Limb (tissue), 2 donors: ENCODE results near the gene CCDC124.
A peak's percentile ranks its signal among the peaks of the same experiment; 100 is the strongest.
"Not testable (repeated sequence)": the region's sequence is repeated elsewhere in the genome, so short reads cannot be mapped to it uniquely, and the experiment has no call there.

Experiments used
- DNase-seq, 2 donors: peaks; one replicate each; pipeline ENCODE4 v3.0.0-alpha.2; 2016; ENCODE audit errors: extremely low spot score in 2 of 2

CCDC124 gene, protein sequence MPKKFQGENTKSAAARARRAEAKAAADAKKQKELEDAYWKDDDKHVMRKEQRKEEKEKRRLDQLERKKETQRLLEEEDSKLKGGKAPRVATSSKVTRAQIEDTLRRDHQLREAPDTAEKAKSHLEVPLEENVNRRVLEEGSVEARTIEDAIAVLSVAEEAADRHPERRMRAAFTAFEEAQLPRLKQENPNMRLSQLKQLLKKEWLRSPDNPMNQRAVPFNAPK

DNA sequence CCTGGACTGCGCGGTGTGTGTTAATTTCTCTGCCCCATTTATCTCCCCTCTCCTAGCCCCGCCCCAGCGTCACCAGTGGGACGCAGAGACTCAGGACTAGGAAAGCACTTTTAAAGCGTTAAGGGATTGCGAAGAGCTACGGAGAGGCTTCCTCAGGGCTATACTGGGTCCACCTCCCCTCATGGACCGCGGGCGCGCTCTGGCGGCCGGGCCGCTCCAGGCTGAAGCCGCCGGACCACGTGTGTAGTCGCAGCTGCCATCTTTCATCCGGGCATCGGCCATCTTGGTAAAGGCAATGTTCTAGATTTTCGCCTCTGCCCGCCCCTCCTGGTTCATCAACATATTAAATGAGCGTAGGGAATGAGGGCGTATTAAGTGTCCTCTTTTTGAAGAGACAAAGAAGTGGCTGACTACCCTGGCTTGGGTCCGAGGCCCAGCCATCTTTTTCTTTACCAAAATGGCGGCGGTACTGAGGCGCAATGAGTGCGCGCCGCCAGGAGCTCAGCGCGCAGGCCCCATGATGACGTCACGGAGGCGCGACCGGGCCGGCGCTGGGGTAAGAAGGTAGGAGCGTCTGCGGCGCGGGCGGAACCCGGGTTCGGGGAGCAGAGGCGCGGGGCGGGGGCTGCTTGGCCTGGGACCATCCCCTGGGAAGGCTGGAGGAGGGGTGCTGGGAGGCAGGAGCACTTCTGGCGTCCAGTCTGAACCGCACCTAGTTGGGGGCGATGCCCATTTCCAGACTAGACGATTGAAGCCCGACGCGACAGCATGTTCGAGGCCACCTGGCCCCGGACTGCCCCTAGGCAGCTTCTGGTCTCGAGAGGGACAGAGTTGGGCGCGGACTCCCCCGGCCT is at the start of gene CCDC124:
TSS of gene CCDC124 (plus strand) at position 531 of the 854 bp plus-strand sequence. CDS start 3,406 bp downstream, outside the sequence.
- DNase-seq = peak; percentile 91 to 93

DNA sequence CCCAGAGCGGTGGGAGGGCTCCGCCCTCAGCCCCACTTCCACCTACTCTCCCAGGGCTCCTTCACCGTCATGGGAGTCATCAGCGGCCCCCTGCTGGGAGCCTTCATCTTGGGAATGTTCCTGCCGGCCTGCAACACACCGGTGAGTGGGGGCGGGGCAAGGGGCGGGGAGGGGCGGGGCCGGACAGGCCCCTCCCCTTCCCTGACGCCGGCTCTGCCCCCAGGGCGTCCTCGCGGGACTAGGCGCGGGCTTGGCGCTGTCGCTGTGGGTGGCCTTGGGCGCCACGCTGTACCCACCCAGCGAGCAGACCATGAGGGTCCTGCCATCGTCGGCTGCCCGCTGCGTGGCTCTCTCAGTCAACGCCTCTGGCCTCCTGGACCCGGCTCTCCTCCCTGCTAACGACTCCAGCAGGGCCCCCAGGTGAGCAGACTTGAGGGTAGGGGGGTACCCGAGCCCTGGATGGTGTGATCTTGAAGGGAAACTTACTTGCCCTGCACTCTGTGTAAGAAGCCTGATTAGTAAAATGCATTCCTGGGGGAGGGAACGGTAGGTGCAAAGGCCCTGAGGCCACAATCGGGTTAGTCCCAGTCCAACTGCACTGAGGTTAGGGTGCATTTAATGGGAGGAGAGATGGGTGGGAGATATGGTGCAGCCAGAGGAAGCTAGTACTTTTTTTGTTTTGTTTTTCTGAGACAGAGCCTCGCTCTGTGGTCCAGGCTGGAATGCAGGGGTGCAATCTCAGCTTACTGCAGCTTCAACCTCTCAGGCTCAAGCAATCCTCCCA is 49.0 kb upstream of the CCDC124 start:
- no peak for DNase-seq

DNA sequence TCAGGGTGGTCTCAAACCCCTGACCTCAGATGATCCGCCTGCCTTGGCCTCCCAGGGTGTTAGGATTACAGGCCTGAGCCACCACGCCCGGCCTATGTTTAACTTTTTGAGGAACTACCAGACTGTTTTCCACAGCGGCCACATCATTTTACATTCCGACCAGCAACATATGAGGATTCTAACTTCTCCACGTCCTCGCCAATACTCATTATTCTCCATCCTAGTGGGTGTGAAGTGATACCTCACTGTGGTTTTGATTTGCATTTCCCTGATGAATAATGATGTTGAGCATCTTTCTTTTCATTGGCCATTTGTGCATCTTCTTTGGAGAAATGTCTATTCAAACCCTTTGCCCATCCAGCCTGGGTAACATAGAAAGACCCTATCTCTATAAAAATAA is 46.3 kb upstream of the CCDC124 start:
- no peak for DNase-seq

DNA sequence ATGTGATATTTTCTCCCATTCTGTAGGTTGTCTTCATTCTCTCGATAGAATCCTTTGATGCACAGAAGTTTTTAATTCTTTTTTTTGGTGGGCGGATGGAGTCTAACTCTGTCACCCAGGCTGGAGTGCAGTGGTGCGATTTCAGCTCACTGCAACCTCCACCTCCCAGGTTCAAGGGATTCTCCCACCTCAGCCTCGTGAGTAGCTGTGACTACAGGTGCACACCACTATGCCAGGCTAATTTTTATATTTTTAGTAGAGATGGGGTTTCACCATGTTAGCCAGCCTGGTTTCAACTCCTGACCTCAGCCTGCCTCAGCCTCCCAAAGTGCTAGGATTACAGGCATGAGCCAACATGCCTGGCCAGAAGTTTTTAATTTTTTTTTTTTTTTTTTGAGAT is 45.6 kb upstream of the CCDC124 start:
- not testable (repeated sequence) for DNase-seq

DNA sequence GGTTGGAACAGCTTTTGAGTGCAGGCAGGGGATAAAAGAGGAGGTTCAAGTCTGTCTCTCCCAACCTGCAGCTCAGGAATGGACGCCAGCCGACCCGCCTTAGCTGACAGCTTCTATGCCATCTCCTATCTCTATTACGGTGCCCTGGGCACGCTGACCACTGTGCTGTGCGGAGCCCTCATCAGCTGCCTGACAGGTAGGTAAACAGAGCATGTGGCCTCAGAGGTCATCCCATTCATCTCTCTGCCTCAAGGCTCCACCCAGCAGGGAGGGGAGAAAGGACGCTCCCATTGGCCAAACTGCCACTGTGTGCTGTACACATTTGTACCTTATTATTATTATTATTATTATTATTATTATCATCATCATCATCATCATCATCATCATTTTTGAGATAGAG is 44.6 kb upstream of the CCDC124 start:
- DNase-seq = no peak

DNA sequence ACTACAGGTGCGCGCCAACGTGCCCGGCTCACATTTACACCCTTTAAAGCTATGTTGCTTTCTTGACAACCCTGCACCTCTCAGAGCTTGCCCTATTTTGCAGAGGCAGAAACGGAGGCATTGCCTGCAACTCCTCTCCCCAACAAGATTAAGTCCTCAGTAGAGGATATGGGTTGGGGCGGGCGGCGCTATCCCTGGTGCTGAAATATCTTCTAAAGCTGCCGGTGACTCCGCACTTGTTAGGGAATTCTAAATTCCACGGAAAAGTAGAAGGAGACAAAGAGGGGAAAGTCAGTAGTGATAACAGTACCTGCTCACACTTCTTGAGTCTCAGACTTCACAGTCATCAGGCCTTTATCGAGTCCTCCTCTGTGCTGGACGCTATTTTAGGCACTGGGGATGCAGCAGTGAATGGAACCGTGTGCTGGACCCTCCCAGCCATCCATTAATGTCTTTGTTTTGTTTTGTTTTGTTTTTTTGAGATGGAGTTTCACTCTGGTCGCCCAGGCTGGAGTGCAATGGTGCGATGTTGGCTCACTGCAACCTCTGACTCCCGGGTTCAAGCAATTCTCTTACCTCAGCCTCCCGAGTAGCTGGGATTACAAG is 43.1 kb upstream of the CCDC124 start:
- peak; percentile 31 to 75 for DNase-seq

DNA sequence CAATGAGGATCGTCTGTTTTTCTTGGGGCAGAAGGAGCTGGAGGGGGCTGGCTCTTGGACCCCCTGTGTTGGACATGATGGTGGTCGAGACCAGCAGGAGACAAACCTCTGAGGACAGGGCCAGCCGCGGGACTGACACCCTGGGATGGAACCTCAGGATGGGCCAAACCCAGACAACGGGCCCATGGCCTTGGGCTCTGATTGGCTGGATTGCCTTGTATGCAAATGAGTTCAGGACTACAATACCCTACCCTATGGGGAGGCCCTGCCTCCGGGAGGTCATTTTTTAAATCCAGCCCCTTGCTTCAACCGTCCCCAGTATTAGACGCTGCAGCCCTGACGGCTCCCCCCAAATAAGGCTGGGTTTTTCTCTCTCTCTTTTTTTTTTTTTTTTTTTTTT is 39.0 kb upstream of the CCDC124 start:
- no peak for DNase-seq

DNA sequence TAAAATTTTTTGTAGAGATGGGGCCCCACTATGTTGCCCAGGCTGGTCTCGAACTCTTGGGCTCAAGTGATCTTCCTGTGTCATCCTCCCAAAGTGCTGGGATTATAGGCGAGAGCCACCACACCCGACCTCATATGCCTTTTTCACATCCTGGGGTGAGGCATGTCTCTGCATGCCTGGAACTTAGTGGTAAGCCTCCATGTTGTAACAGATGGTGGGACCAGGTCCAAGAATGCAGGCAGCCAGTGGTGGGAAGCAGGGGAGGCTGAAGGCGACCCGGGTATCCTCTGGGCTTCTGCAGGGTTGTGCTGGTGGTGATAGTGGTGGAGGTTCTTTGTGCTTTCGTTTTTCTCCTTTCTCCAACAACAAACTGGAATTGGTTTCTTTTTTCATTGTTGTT is 30.1 kb upstream of the CCDC124 start:
- no peak for DNase-seq

DNA sequence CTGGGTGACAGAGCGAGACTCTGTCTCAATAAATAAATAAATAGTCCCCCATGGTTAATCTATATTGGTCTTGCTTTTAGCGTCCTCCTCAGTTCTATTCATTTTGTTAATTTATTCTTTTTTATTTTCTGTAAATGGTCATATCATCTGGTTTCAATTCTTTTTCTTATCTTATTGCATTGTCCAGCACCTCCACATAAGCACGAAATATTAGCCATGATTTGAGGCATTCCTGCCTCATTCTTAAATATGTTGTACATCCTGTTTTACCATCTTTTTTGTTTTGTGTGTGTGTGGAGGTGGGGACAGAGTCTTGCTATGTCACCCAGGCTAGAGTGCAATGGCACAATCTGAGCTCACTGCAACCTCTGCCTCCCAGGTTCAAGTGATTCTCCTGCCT is 24.6 kb upstream of the CCDC124 start:
- no peak for DNase-seq

DNA sequence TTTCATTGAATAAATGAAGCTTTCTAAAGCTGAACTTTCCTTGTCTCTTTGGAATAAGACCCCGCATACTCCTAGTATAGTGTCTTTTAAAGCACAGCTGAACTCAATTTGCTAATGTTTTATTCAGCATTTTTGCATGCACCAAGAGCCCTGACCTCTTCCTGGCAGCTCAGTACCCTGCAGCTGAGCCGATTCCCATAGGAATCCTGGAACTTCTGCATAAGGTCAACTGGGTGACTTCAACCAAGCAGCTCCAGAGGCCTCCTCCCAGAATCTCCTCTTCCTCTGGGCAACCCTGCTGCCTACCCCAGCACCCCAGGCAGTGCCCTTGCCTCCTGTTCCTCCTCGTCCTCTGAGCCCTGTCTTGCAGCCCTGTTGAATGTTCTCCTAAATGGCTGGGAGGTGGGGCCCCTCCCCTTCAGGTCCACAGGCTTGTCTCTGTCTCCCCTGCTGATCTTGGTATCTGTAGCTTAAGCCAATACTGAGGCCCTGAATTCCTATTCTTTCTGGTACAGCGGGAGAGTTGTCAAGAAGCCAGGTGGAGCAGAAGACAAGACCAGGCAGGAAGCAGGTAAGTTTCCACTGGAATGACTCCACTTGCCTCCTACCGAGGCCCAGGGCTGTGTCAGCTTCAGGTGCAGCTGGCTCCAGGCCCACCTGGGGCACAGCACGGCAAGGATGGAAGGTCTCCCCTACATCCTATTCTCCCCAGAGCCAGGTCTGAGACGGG is 23.6 kb upstream of the CCDC124 start:
- no peak for DNase-seq

DNA sequence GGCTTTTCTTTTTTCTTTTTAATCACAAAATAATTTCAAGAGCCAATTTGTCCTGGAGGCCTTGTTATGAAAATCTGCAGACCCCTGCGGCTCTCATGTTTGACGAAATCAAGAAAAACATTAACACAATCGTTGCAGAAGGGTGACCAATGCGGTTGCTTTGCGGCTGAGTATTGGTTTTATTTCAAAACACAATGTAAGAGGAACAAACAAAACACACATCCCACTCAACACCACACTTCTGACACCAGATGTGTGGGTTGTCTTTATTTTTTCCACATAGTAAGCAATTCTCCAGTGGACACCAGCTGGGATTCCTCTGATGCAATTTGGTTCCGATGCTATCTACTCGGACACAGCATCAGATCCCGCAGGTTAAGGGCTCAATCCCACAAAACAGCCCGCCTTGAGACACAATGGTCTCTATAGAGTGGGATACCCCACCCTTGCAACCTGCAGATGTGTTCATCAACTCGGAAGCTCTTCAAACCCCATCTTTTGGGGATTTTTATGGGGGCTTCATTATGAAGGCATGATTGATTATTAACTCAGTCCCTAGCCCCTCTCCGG is 21.9 kb upstream of the CCDC124 start:
- no peak for DNase-seq

DNA sequence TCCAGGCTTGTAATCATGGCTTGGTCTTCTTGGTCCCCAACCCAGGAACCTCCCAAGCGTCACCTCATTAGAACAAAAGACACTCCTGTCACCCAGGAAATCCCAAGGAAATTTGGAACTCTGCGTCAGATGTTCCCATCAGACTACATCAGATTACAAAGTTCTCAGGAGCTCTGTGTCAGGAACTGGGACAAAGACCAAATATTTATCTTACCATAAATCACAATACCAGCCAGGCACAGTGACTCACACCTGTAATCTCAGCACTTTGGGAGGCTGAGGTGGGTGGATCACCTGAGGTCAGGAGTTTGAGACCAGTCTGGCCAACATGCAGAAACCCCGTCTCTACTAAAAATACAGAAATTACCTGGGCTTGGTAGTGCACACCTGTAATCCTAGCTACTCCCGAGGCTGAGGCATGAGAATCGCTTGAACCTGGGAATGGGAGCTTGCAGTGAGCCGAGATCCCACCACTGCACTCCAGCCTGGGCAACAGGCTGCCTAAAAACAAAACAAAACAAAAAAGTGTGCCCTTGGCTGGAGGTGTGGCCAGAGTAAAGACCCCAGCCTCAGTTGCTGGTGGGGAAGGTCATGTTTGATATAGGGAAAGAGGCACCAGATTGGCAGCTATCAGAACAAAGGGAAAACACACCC is 16.7 kb upstream of the CCDC124 start:
- DNase-seq = no peak

DNA sequence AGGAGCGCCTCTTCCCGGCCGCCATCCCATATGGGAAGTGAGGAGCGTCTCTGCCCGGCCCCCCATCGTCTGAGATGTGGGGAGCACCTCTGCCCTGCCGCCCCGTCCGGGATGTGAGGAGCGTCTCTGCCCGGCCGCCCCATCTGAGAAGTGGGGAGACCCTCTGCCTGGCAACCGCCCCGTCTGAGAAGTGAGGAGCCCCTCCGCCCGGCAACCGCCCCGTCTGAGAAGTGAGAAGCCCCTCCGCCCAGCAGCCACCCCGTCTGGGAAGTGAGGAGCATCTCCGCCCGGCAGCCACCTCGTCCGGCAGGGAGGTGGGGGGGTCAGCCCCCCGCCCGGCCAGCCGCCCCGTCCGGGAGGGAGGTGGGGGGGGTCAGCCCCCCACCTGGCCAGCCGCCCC is 14.7 kb upstream of the CCDC124 start:
- not testable (repeated sequence) for DNase-seq

DNA sequence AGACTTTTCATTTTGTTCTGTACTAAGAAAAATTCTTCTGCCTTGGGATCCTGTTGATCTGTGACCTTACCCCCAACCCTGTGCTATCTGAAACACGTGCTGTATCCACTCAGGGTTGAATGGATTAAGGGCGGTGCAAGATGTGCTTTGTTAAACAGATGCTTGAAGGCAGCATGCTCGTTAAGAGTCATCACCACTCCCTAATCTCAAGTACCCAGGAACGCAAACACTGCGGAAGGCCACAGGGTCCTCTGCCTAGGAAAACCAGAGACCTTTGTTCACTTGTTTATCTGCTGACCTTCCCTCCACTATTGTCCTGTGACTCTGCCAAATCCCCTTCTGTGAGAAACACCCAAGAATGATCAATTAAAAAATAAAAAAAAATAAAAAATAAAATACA is 13.7 kb upstream of the CCDC124 start:
- DNase-seq = not testable (repeated sequence)

DNA sequence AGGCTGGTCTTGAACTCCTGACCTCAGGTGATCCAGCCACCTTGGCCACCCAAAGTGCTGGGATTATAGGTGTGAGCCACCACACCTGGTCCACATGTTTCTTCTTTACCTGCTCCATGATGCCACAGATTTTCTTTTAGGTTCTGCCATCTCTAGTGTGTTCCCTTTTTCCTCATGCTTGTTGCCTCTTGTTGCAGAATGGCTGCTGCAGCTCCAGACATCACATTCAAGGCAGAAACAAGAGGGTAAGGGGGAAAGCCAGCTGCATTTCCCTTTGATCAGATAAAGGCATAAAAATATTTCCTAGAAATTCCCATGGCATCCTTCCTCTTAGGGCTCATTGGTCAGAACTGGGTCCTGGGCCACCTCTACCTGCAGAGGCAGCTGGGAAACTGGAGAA is 12.3 kb upstream of the CCDC124 start:
- no peak for DNase-seq

DNA sequence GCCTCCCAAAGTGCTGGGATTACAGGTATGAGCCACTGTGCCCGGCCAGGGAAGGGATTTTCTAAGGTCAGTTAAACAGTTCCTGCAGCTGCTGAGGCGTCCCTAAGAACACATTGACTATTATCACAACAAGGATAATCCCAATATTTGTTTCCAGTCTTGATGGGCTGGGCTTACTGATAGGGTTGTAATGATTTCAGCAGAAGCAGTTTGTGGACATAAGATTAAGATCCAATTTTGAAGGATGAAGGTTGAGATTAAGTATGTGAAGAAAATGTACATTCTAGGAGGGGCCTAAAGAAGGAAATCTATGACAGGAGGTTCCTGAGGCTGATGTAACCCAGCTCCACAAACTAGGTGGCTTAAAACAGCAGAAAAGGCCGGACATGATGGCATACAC is 10.7 kb upstream of the CCDC124 start:
- no peak for DNase-seq

DNA sequence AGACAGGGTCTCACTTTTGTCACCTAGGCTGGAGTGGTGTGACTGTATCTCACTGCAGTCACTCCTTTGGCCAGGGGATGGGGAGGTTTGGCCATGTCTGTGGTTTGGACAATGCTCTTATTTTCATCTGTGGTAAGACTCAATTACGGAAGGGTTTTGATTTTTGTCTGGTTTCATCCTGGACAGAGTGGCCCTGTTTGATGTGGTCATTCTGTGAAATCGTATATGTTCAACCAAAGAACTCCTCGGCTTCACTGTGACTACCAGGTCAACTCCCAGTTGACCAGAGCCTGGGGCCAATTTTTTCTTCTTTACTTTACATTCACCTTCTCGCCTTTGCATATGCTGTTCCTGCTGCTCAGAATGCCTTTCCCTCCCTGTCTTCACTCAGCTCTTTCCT is 6.8 kb upstream of the CCDC124 start:
- DNase-seq = no peak

DNA sequence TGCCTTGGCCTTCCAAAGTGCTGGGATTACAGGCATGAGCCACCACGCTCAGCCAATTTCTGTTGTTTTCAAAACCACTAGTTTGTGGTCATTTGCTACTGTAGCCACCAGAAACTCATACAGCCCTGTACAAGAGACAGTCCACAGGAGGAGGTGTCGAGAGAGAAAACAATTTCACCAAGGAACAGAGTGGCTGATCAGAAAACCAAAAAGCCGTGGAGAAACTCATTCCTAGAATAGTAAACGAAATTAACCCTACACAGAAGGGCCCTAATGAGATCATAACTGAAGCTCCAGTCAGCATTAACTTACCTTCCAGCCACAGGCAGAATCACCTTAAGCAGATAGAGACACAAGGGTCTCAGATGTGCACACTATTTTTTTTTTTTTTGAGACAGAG is 3.8 kb upstream of the CCDC124 start:
- DNase-seq = no peak

DNA sequence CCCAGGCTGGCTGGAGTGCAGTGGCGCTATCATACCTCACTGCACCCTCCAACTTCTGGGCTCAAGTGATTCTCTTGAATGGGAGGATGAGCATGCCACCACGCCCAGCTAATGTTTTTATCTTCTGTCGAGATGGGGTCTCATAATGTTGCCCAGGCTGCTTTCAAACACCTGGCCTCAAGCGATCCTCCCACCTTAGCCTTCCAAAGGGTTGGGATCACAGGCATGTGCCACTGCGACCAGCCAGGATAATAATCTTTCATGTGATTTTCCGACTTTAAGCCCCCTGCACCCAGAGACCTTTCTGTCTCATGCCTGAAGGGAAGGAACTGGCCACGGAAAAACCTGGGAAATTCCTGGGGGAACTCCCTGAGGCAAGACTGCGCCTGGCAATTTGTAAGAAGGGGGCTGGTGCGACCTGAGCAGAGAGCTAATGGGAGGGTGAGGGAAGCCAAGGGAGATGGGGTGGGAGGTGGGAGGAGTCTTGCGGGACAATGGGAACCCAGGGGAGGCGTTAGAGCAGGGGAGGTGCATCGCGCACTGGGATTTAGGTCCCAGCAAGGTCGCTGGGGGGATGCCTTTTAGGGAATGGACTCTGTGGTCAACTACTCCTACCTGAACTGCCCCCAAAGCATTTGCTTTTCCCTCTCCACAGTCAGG is 1.2 kb upstream of the CCDC124 start:
- peak in 1 of 2 donors; percentile 40 for DNase-seq
